ENCODE measurements around the gene MTF2.
"Not testable (repeated sequence)": the region's sequence is repeated elsewhere in the genome, so short reads cannot be mapped to it uniquely, and the experiment has no call there.

MTF2 gene

DNA sequence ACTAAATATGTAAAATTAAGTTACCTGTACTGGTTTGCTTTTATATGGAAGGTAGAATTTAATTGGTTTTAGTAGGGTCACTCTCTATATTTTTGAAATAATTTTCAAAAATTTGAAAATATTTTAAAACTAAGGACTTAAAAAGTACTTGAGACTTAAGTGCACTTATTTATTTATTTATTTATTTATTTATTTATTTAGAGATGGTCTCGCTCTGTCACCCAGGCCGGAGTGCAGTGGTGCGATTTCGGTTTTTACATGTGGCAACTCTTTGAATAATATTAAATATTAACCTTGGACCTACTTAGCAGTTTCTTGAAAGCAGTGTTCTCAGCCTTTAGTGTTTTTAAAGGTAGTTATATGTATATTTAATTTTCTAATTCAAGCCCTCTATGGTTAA, 64.7 kb downstream of the MTF2 start:
- DNase-seq, result no peak

DNA sequence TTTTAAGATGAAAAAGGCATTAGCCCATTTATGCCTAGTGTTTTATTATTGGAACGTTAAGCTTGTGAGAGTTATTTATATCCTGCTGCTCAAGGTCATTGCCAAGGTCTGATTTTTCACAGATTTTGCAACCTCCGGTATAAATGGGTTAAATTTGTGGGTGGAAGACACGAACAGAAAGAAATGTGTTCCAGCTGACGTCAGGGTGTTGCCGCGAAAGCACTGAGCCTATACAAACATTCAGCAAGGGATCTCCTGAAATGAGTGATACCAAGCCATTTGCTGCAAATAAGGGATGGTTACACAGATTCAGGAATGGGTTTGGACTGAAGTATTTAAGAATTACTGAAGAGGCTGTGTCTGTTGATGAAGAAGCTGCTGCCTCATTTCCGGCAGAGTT, 68.9 kb downstream of the MTF2 start:
- no peak for DNase-seq

GRCh38 chr1:93150729-93151128, 71.6 kb downstream of the MTF2 start:
- no peak for DNase-seq

- DNase-seq, result no peak
These were observed 72.4 kb downstream of the MTF2 start for GRCh38 chr1:93151474-93151873.

DNA sequence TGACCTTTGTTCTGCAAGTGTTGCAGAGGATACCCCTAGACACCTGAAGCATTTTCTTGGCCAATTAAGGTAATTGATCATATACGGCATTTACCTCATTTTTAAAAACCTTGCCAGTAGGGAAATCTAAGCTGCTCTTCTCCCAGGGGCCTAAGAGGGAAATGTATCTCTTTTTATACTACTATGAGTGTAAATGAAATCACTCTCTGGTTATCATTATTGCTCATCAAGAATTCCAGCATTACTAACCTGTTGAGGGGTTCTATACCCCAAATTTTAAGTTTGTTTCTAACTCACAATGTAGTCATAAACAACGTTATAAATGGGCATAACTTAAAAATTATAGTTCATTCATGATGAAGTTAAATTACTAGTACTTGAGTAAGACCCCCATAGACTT, 73.8 kb downstream of the MTF2 start:
- no peak for DNase-seq

GRCh38 chr1:93154898-93155297, 75.8 kb downstream of the MTF2 start:
- DNase-seq, result no peak

DNA sequence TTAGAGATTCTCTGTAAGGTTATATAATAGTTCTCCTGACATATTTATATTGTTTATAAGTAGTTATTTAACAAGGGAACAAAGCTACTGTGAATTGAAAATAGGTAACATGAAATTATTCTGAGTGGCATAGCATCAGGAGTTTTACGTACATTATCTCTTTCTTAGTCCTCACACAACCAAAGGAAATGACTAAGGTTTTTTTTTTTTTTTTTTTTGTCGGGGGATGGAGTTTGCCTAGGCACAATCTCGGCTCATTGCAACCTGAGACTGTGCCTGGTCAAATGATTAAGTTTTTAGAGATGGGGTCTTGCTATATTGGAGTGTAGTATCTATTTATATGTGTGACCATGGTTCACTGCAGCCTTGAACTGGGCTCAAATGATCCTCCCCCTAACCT, 76.3 kb downstream of the MTF2 start:
- DNase-seq, result no peak

DNA sequence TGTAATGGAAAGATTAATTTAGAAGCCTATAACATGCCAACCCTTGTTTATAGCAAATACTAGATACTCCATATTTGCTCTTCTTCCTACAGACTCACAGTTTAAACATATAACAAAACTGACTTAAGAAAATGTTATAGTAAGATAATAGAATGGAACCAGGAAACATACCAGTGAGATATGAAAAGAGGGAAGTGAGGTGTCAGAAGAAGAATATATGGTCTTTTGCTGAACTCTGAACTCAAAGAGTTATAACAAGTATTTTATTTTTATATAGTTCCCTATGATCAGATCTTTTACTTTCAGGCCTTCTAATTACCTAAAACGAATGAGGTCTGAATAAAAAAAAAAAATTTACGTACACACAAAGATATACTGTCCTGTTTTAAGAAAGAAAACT, 80.3 kb downstream of the MTF2 start:
- DNase-seq, result no peak

DNA sequence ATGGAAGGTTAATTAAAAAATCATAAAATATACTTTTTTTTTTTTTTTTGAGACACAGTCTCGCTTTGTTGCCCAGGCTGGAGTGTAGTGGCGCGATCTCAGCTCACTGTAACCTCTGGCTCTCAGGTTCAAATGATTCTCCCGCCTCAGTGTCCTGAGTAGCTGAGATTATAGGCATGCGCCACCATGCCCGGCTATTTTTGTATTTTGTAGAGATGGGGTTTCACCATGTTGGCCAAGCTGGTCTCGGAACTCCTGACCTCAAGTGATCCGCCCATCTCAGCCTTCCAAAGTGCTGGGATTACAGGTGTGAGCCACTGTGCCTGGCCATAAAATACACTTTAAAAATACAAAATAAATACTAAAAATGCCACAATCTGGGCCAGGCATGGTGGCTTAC, 84.2 kb downstream of the MTF2 start:
- not testable (repeated sequence) for DNase-seq

GRCh38 chr1:93164816-93165215, 85.7 kb downstream of the MTF2 start:
- DNase-seq, result no peak

DNA sequence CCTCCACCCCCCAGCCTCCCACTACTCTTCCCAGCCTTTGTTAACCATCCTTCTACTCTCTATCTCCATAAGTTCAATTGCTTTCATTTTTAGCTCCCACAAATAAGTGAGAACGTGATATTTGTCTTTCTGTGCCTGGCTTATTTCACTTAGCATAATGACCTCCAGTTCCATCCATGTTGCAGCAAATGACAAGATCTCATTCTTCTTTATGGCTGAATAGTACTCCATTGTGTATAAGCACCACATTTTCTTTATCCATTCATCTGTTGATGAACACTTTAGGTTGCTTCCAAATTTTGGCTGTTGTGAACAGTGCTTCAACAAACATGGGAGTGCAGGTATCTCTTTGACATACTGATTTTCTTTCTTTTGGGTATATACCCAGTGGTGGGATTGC, 86.8 kb downstream of the MTF2 start:
- not testable (repeated sequence) for DNase-seq

- DNase-seq, result no peak
These were observed 87.9 kb downstream of the MTF2 start for GRCh38 chr1:93167006-93167405.

- DNase-seq, result not testable (repeated sequence)
These were observed 91.1 kb downstream of the MTF2 start for GRCh38 chr1:93170141-93170678.

GRCh38 chr1:93171549-93172034, 92.5 kb downstream of the MTF2 start:
- DNase-seq, result no peak

- no peak for DNase-seq
These were observed 93.7 kb downstream of the MTF2 start for GRCh38 chr1:93172778-93173177.

- DNase-seq, result not testable (repeated sequence)
These were observed 95.6 kb downstream of the MTF2 start for GRCh38 chr1:93174638-93175037.

DNA sequence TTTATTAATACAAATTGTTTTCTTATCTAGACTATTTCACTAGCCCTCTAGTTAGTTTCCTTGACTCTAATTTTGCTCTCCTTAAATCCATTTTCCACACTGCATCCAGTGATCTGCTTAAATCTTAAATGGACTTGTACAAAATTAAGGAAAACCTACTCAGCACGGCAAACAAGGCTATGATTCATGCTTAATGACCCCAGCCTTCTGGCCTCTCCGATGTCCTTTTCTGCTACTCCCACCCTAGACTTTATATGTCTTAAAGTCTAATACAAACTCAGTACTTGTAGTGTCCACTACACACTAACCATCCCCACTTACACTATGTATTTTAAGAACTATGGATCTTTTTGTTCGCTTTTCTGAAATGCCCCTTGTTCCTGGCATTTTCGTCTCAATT, 98.9 kb downstream of the MTF2 start:
- DNase-seq, result no peak

DNA sequence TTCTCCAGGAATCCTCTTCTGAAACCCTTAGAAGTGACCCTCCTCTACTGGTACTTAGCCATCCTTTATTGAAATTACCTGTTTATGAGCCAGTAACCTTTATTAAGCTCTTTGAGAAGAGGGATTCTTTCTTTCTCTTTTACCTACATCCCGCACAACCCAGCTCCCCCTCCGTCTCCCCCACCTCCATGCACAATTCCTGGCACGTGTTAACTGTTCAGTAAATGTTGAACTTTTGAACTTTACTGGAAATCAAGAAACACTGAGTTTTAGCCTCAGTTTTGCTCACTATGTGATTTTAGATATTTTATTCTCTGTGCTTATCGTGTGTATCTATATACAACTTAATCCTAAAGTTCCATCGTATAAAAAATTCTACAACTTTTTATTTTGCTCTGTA, 99.3 kb downstream of the MTF2 start:
- DNase-seq, result no peak

GRCh38 chr1:93179886-93180722, 101.0 kb downstream of the MTF2 start, which contains the start of gene TMED5:
TMED5 (minus strand) TSS chr1:93180413; CDS start chr1:93180242, 171 bp downstream.
- DNase-seq, result peak; percentile 96

- DNase-seq, result peak; percentile 68
These were observed 101.9 kb downstream of the MTF2 start, which contains the start of gene CCDC18 for GRCh38 chr1:93180723-93181613. CCDC18 (plus strand) TSS chr1:93180724; CDS start chr1:93183362, 2,638 bp downstream.

DNA sequence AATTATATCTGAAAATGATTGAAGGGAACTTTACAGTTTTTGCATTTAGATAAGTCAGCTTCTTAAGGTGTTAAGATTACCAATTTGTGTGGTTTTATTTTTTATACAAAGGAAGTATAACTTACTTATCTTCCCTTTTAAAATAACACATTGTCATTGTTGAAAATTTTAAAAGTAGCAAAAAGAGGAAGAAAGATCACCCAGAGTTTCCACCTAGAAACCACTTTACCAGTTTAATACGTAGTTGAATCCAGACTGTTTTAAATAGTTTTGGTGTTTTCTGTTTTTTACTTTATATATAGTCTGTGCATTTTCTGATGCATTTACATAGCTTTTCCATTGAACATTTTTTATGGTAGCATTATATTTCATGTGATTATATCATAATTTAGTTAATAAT, 107.6 kb downstream of the MTF2 start:
- DNase-seq, result no peak

All from activated CD4-positive, alpha-beta T cell treated with anti-CD3 and anti-CD28 coated beads for 48 hours (primary cell).